ENCODE measurements around the gene ARPC5L. TPM values are rescaled to one million over a fixed set of nuclear protein-coding genes. Genes with fewer than 3 reads are reported as not detected.

Gene ARPC5L
- total and polyA plus RNA-seq, 2 of the 13 experiments (the other 11 are each of a cell fraction or from before 2014, with no cell fraction given) = 29.9 to 33.8 TPM

- no peak for TF ChIP-seq ZNF766 (CRISPR knock-in tag; IDR thresholded peaks at IDR 0.05; ENCODE audit: borderline replicate concordance)
- TF ChIP-seq POGK (CRISPR knock-in tag; conservative IDR thresholded peaks at IDR 0.05) = peak; percentile 72
- TF ChIP-seq FIP1L1 (IDR thresholded peaks at IDR 0.05; ENCODE audit: borderline replicate concordance, insufficient read depth, low read depth, low read length) = no peak
- TF ChIP-seq THAP11 (CRISPR knock-in tag; IDR thresholded peaks at IDR 0.05) = peak; percentile 89
- TF ChIP-seq ZNF484 (CRISPR knock-in tag; IDR thresholded peaks at IDR 0.05; ENCODE audit: borderline replicate concordance, low read depth) = no peak
- peak; percentile 24; the same call in 1 of the 2 replicates for TF ChIP-seq ZNF274 (CRISPR knock-in tag; IDR thresholded peaks at IDR 0.05)
- no peak for TF ChIP-seq SMAD9 (CRISPR knock-in tag; IDR thresholded peaks at IDR 0.05)
- TF ChIP-seq ZXDC (CRISPR knock-in tag; IDR thresholded peaks at IDR 0.05) = no peak
- no peak for TF ChIP-seq MBD4 (IDR thresholded peaks at IDR 0.05; ENCODE audit: borderline replicate concordance, low read length)
- TF ChIP-seq TP53 (CRISPR knock-in tag; conservative IDR thresholded peaks at IDR 0.05) = no peak
- TF ChIP-seq KLF15 (CRISPR knock-in tag; IDR thresholded peaks at IDR 0.05; ENCODE audit: borderline replicate concordance) = no peak
- TF ChIP-seq SP1 (IDR thresholded peaks at IDR 0.05) = no peak
- peak; percentile 87 for TF ChIP-seq SP1 (CRISPR knock-in tag; IDR thresholded peaks at IDR 0.05)
- no peak for TF ChIP-seq ZNF407 (CRISPR knock-in tag; IDR thresholded peaks at IDR 0.05; ENCODE audit: not compliant biosample characterization)
- peak; percentile 84 for TF ChIP-seq SAP130 (CRISPR knock-in tag; IDR thresholded peaks at IDR 0.05; ENCODE audit: low read depth)
Observed at GRCh38 chr9:124868511-124869465, 6.9 kb downstream of the ARPC5L start (continued).
